Panc1 (cell line): Measurements from ENCODE around the gene SPA17. TPM values are rescaled to one million over a fixed set of nuclear protein-coding genes. Genes with fewer than 3 reads are reported as not detected.

Experiments used
- ATAC-seq: fragments of 200-7000 bp; cut with Tn5 transposase; 2 replicates; pipeline ENCODE4 v1.9.1; 2020; ENCODE audit warnings: mild to moderate bottlenecking, moderate library complexity
- BruUV-seq: library from RNA; stranded (reverse); fragments of 400-500 nt; replicated peaks from 2 replicates; lab custom pipeline; 2021; lab: Mats Ljungman, UMichigan
- CTCF ChIA-PET: fragments of 300-600 bp; sonication (Branson Sonifier 250); formaldehyde crosslinking; loops from one replicate; lab custom pipeline; 2022; ENCODE audit warnings: antibody characterized with exemption; lab: Charles Lee
- POLR2A ChIA-PET: fragments of 300-600 bp; sonication (Branson Sonifier 250); formaldehyde crosslinking; loops from one replicate; lab custom pipeline; 2022; ENCODE audit warnings: antibody characterized with exemption; lab: Charles Lee
- DNase-seq: peaks from one replicate; pipeline ENCODE4 v3.0.0-alpha.2; 2010; ENCODE audit warnings: low read depth, low spot score
- H3K27ac ChIP-seq: 2 replicates; pipeline ENCODE4 v1.5.1; 2011; ENCODE audit warnings: mild to moderate bottlenecking, low read length, inconsistent platforms
- H3K27me3 ChIP-seq: fragments of 200-500 bp; sonication (Bioruptor generic); 2 replicates; pipeline ENCODE4 v1.6.0; 2014; ENCODE audit warnings: low read length, inconsistent platforms; ENCODE audit not compliant: control insufficient read depth, insufficient read depth
- H3K36me3 ChIP-seq: fragments of 200-500 bp; sonication (Bioruptor generic); 2 replicates; pipeline ENCODE4 v1.5.1; 2014; ENCODE audit warnings: inconsistent platforms, mild to moderate bottlenecking, low read length, moderate library complexity; ENCODE audit not compliant: control insufficient read depth, insufficient read depth
- H3K4me1 ChIP-seq: 2 replicates; pipeline ENCODE4 v1.5.1; 2011; ENCODE audit warnings: inconsistent platforms, mild to moderate bottlenecking, low read length, moderate library complexity; ENCODE audit not compliant: control insufficient read depth, insufficient read depth
- H3K4me3 ChIP-seq, 2 experiments: 2 replicates each; pipeline ENCODE4 v1.5.1; 2011 to 2012; ENCODE audit warnings: low read depth in 2 of 2, low read length in 2 of 2, mild to moderate bottlenecking in 2 of 2, inconsistent platforms in 1 of 2, moderate library complexity in 1 of 2
- H3K9me3 ChIP-seq: fragments of 200-500 bp; sonication (Bioruptor generic); 2 replicates; pipeline ENCODE4 v1.5.1; 2014; ENCODE audit warnings: low read depth, mild to moderate bottlenecking, inconsistent platforms, low read length, moderate library complexity; ENCODE audit not compliant: control insufficient read depth, insufficient read depth
- CTCF ChIP-seq: fragments of 450-650 bp; IDR thresholded peaks from 2 replicates; pipeline ENCODE4 v1.5.1; 2017; ENCODE audit warnings: mild to moderate bottlenecking
- POLR2AphosphoS5 ChIP-seq: IDR thresholded peaks from 2 replicates; pipeline ENCODE4 v1.6.1; 2012; ENCODE audit warnings: mild to moderate bottlenecking, low read depth, low read length, moderate library complexity
- REST ChIP-seq, 2 experiments: IDR thresholded peaks; 2 replicates each; pipeline ENCODE4 v1.6.1; 2011 to 2012; ENCODE audit warnings: low read depth in 2 of 2, control low read depth in 1 of 2, low read length in 1 of 2, mild to moderate bottlenecking in 1 of 2, moderate library complexity in 1 of 2; ENCODE audit not compliant: insufficient read depth in 1 of 2
- SIN3A ChIP-seq: IDR thresholded peaks from 2 replicates; pipeline ENCODE4 v1.6.1; 2012; ENCODE audit warnings: low read depth, mild to moderate bottlenecking, low read length, moderate library complexity, borderline replicate concordance; ENCODE audit not compliant: insufficient read depth
- TCF7L2 ChIP-seq: IDR thresholded peaks from 2 replicates; pipeline ENCODE4 v1.6.1; 2011; ENCODE audit warnings: mild to moderate bottlenecking, low read depth, low read length, inconsistent platforms
- in situ Hi-C: cut with HindIII; loops from 2 replicates; pipeline ENCODE4 v1.10.0; 2016; ENCODE audit warnings: low sequenced_read_pairs, low pct_unique_long_range_greater_than_20kb
- intact Hi-C: fragments of 100-400 bp; cut with micrococcal nuclease; formaldehyde crosslinking; loops from one replicate; pipeline ENCODE4 v1.10.0; 2022; ENCODE audit not compliant: unreplicated experiment
- total RNA-seq: library from RNA; stranded (reverse); gene quantifications from one replicate; pipeline ENCODE4 v1.2.1, GENCODE V29; 2021; ENCODE audit not compliant: unreplicated experiment

The SPA17 gene
- total RNA-seq, 1 experiment from 2014 or later: 10.1 TPM

GRCh38 chr11:124707829-124708228, 34.1 kb downstream of the SPA17 start:
- no TSS peak for BruUV-seq
- in situ Hi-C loops: no loop called here

GRCh38 chr11:124712392-124712791, 38.7 kb downstream of the SPA17 start:
- TF ChIP-seq REST (IDR thresholded peaks at IDR 0.05; ENCODE audit: insufficient read depth in 1 of 2, low read depth in 2 of 2, low read length in 1 of 2) (no peak), TCF7L2 (no peak), SIN3A (no peak), CTCF (no peak), POLR2AphosphoS5 (no peak)
- H3K36me3 ChIP-seq: no peaks in the 10 kb centered on the region
- H3K9me3 ChIP-seq: no peaks in the 10 kb centered on the region
- ChIA-PET POLR2A (no interaction called here), CTCF (no interaction called here)
- ATAC-seq (no peak), DNase-seq (no peak)
- H3K4me1 ChIP-seq: peaks cover under 1% of the 10 kb centered on the region; the same call in 1 of the 2 replicates
- no peak overlapping the region for H3K4me3 ChIP-seq
- H3K27me3 ChIP-seq: peaks cover 12% of the 10 kb centered on the region; the same call in 1 of the 2 replicates
- H3K27ac ChIP-seq: no peak overlapping the region
- in situ Hi-C loops: no loop called here
- no TSS peak for BruUV-seq
- intact Hi-C loops: no loop called here

More at GRCh38 chr11:124707829-124708228, 34.1 kb downstream of the SPA17 start:
- intact Hi-C loops: no loop called here
- DNase-seq: no peak
- no peaks in the 10 kb centered on the region for H3K9me3 ChIP-seq
- H3K4me3 ChIP-seq: no peak overlapping the region
- no peaks in the 10 kb centered on the region for H3K36me3 ChIP-seq
- no peak for ATAC-seq
- TF ChIP-seq SIN3A (no peak), CTCF (no peak), TCF7L2 (no peak), POLR2AphosphoS5 (no peak), REST (IDR thresholded peaks at IDR 0.05; ENCODE audit: insufficient read depth in 1 of 2, low read depth in 2 of 2, low read length in 1 of 2) (no peak)
- H3K27me3 ChIP-seq: no peaks in the 10 kb centered on the region; the same call in 1 of the 2 replicates
- no peaks in the 10 kb centered on the region for H3K4me1 ChIP-seq
- POLR2A ChIA-PET: no interaction called here
- no peak overlapping the region for H3K27ac ChIP-seq
- CTCF ChIA-PET: no interaction called here
